ENCODE measurements around the gene EPB41L4B.

EPB41L4B gene

DNA sequence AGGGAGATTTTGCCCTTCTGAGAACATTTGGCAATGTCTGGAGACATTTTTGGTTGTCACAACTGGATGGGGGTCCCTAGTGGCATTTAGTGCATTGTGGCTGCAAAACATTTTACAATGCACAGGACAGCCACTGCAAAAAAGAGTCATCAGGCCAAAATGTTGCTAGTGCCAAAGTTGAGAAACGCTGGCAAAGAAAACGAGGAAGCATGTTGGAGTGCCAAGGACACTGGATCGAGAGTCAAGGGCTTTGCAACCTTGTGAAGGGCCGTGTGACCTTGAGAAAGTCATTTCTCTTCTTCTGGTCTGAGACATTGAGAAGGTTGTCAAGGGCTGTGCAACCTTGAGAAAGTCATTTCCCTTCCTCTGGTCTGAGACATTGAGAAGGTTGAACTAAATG is 108.1 kb downstream of the EPB41L4B start:
- Histone ChIP-seq H3K27me3 (ENCODE audit: low read depth, low read length) (no peaks in the 10 kb centered on the region), H3K27ac (ENCODE audit: low read length) (no peak overlapping the region), H3K4me3 (ENCODE audit: low read length) (no peak overlapping the region), H3K79me2 (ENCODE audit: low read length) (no peaks in the 10 kb centered on the region), H3K9ac (ENCODE audit: low read length) (no peak overlapping the region), H2AFZ (ENCODE audit: low read depth, low read length) (no peak overlapping the region), H3K9me3 (ENCODE audit: insufficient read depth, low read length) (no peaks in the 10 kb centered on the region), H3K4me2 (ENCODE audit: low read length) (no peak overlapping the region), H3K36me3 (replicated peaks; ENCODE audit: low read depth, low read length) (no peaks in the 10 kb centered on the region), H3K4me1 (ENCODE audit: low read length) (peaks cover 5% of the 10 kb centered on the region), H4K20me1 (ENCODE audit: insufficient read depth, low read length) (no peaks in the 10 kb centered on the region)
- no peak for TF ChIP-seq EZH2phosphoT487 (IDR thresholded peaks at IDR 0.05; ENCODE audit: low read depth)
- TF ChIP-seq, protein P1, sequence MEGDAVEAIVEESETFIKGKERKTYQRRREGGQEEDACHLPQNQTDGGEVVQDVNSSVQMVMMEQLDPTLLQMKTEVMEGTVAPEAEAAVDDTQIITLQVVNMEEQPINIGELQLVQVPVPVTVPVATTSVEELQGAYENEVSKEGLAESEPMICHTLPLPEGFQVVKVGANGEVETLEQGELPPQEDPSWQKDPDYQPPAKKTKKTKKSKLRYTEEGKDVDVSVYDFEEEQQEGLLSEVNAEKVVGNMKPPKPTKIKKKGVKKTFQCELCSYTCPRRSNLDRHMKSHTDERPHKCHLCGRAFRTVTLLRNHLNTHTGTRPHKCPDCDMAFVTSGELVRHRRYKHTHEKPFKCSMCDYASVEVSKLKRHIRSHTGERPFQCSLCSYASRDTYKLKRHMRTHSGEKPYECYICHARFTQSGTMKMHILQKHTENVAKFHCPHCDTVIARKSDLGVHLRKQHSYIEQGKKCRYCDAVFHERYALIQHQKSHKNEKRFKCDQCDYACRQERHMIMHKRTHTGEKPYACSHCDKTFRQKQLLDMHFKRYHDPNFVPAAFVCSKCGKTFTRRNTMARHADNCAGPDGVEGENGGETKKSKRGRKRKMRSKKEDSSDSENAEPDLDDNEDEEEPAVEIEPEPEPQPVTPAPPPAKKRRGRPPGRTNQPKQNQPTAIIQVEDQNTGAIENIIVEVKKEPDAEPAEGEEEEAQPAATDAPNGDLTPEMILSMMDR (IDR thresholded peaks at IDR 0.05; ENCODE audit: low read depth, low read length), result no peak

DNA sequence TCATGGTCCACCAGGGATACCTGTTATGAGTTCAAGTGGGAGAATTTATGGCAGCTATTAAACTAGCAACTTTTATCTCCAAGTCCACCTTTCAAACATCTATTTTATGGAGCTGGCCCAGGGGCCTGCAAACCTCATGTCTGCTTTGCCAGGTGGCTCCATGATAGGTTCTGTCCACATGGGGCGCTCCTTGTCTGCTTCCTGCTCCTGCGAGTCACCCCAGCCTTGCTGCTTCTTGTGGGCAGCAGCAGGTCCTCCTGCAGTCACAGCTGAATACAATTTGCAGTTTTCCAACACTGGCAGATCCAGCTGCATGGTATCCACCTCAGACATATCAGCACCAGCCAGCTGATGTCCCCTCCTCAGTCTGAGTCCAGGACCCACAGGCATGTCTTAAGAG is 114.2 kb downstream of the EPB41L4B start:
- Histone ChIP-seq H4K20me1 (ENCODE audit: insufficient read depth, low read length) (no peaks in the 10 kb centered on the region), H2AFZ (ENCODE audit: low read depth, low read length) (no peak overlapping the region), H3K9me3 (ENCODE audit: insufficient read depth, low read length) (no peaks in the 10 kb centered on the region), H3K27ac (ENCODE audit: low read length) (no peak overlapping the region), H3K9ac (ENCODE audit: low read length) (no peak overlapping the region), H3K79me2 (ENCODE audit: low read length) (no peaks in the 10 kb centered on the region), H3K4me2 (ENCODE audit: low read length) (no peak overlapping the region), H3K4me3 (ENCODE audit: low read length) (no peak overlapping the region), H3K27me3 (ENCODE audit: low read depth, low read length) (no peaks in the 10 kb centered on the region), H3K4me1 (ENCODE audit: low read length) (no peaks in the 10 kb centered on the region), H3K36me3 (replicated peaks; ENCODE audit: low read depth, low read length) (no peaks in the 10 kb centered on the region)
- TF ChIP-seq EZH2phosphoT487 (IDR thresholded peaks at IDR 0.05; ENCODE audit: low read depth), result no peak
- TF ChIP-seq, protein P1 (IDR thresholded peaks at IDR 0.05; ENCODE audit: low read depth, low read length), result peak; percentile 41

DNA sequence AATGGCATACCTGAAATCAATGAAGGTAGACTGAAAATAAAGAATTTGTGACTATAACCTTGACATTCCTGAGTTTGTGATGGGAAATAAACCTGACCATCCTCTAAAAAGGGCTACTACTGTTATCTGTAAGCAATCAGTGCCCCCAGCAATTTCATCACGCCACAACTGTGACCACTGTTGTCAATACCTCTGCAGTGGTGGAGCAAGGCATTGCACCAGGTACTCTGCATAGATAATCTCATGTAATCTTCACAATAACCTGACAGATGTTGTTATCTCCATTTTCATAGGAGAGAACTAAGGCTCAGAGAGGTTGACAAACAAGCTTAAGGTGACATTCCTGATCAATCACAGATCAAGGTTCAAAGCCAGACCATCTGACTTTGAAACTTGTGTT is 115.3 kb downstream of the EPB41L4B start:
- Histone ChIP-seq H3K79me2 (ENCODE audit: low read length) (no peaks in the 10 kb centered on the region), H3K9me3 (ENCODE audit: insufficient read depth, low read length) (no peaks in the 10 kb centered on the region), H3K36me3 (replicated peaks; ENCODE audit: low read depth, low read length) (no peaks in the 10 kb centered on the region), H3K4me1 (ENCODE audit: low read length) (no peaks in the 10 kb centered on the region), H3K27me3 (ENCODE audit: low read depth, low read length) (no peaks in the 10 kb centered on the region), H4K20me1 (ENCODE audit: insufficient read depth, low read length) (no peaks in the 10 kb centered on the region), H3K9ac (ENCODE audit: low read length) (no peak overlapping the region), H2AFZ (ENCODE audit: low read depth, low read length) (no peak overlapping the region), H3K4me3 (ENCODE audit: low read length) (no peak overlapping the region), H3K27ac (ENCODE audit: low read length) (no peak overlapping the region), H3K4me2 (ENCODE audit: low read length) (no peak overlapping the region)
- no peak for TF ChIP-seq EZH2phosphoT487 (IDR thresholded peaks at IDR 0.05; ENCODE audit: low read depth)
- TF ChIP-seq, protein P1 (IDR thresholded peaks at IDR 0.05; ENCODE audit: low read depth, low read length), result no peak

DNA sequence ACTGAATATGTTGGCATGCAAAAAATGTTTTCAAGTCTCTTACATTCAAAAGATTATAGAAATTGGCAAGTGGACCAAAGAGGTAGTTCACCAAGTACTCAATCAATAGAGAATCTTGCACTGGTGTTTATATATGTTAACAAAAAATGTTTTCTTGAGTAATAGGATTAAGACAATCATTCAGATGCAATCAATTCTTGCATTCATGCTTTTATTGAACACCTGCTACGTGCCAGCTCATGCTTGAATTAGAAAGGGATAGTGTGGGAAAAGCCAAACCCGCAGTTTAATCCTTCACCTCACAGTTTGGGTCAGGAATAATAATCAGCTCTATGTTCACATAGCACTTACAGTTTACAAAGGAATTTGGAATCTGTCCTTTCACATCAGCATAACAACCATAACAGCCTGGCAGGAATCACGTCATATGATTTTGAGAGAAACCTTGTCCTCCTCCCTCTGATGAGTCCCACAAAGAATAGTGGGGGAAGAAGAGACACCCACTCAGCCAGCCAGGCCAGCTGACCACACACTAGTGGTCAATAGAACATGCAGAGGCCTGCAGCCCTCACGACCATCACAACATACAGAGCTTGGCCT is 117.0 kb downstream of the EPB41L4B start:
- Histone ChIP-seq H3K4me3 (ENCODE audit: low read length) (no peak overlapping the region), H3K4me2 (ENCODE audit: low read length) (no peak overlapping the region), H3K27me3 (ENCODE audit: low read depth, low read length) (peaks cover 7% of the 10 kb centered on the region), H3K27ac (ENCODE audit: low read length) (no peak overlapping the region), H3K79me2 (ENCODE audit: low read length) (no peaks in the 10 kb centered on the region), H4K20me1 (ENCODE audit: insufficient read depth, low read length) (no peaks in the 10 kb centered on the region), H3K9ac (ENCODE audit: low read length) (no peak overlapping the region), H3K36me3 (replicated peaks; ENCODE audit: low read depth, low read length) (no peaks in the 10 kb centered on the region), H2AFZ (ENCODE audit: low read depth, low read length) (no peak overlapping the region), H3K4me1 (ENCODE audit: low read length) (peaks cover 2% of the 10 kb centered on the region; the same call in 1 of the 2 replicates), H3K9me3 (ENCODE audit: insufficient read depth, low read length) (no peaks in the 10 kb centered on the region)
- TF ChIP-seq, protein P1 (IDR thresholded peaks at IDR 0.05; ENCODE audit: low read depth, low read length), result no peak
- TF ChIP-seq EZH2phosphoT487 (IDR thresholded peaks at IDR 0.05; ENCODE audit: low read depth), result no peak
